H9 (cell line): ENCODE results near the gene DEPDC1B. TPM values are rescaled to one million over a fixed set of nuclear protein-coding genes. Genes with fewer than 3 reads are reported as not detected.

ENCODE experiments used
- DNase-seq: peaks from one replicate; pipeline ENCODE4 v3.0.0-alpha.2; 2017
- H2AFZ ChIP-seq: one replicate; pipeline ENCODE4 v1.6.1; 2013; ENCODE audit warnings: mild to moderate bottlenecking, low read length, control low read depth, moderate library complexity
- H2AK5ac ChIP-seq: 2 replicates; pipeline ENCODE4 v1.6.1; 2013; ENCODE audit warnings: low read length, control low read depth, mixed read lengths; ENCODE audit not compliant: insufficient read length
- H2BK120ac ChIP-seq: one replicate; pipeline ENCODE4 v1.6.1; 2013; ENCODE audit warnings: low read depth, mild to moderate bottlenecking, low read length, control low read depth, inconsistent platforms; ENCODE audit not compliant: poor library complexity, severe bottlenecking
- H2BK12ac ChIP-seq: 2 replicates; pipeline ENCODE4 v1.6.1; 2013; ENCODE audit warnings: low read length, control low read depth, mixed read lengths, low read depth; ENCODE audit not compliant: insufficient read length
- H2BK15ac ChIP-seq: 2 replicates; pipeline ENCODE4 v1.6.1; 2013; ENCODE audit warnings: low read depth, low read length, control low read depth
- H2BK20ac ChIP-seq: one replicate; pipeline ENCODE4 v1.6.1; 2013; ENCODE audit warnings: low read depth, mild to moderate bottlenecking, low read length, control low read depth, inconsistent platforms; ENCODE audit not compliant: poor library complexity, severe bottlenecking
- H2BK5ac ChIP-seq: 2 replicates; pipeline ENCODE4 v1.6.1; 2013; ENCODE audit warnings: low read length, control low read depth, mixed read lengths; ENCODE audit not compliant: insufficient read length
- H3K14ac ChIP-seq: 2 replicates; pipeline ENCODE4 v1.6.1; 2013; ENCODE audit warnings: low read length, control low read depth; ENCODE audit not compliant: insufficient read depth
- H3K18ac ChIP-seq: 2 replicates; pipeline ENCODE4 v1.6.1; 2013; ENCODE audit warnings: low read depth, mild to moderate bottlenecking, mixed read lengths, low read length, control low read depth; ENCODE audit not compliant: insufficient read length
- H3K23ac ChIP-seq: 2 replicates; pipeline ENCODE4 v1.6.1; 2013; ENCODE audit warnings: low read length, control low read depth, mixed read lengths, low read depth; ENCODE audit not compliant: insufficient read length
- H3K23me2 ChIP-seq: 2 replicates; pipeline ENCODE4 v1.6.1; 2013; ENCODE audit warnings: low read depth, mild to moderate bottlenecking, mixed read lengths, low read length, control low read depth; ENCODE audit not compliant: insufficient read length, poor library complexity, severe bottlenecking
- H3K27ac ChIP-seq: 2 replicates; pipeline ENCODE4 v1.5.1; 2013; ENCODE audit warnings: low read length, control low read depth, mixed read lengths, low read depth; ENCODE audit not compliant: insufficient read length
- H3K27me3 ChIP-seq: 2 replicates; pipeline ENCODE4 v1.6.1; 2013; ENCODE audit warnings: low read length, control low read depth, inconsistent platforms; ENCODE audit not compliant: insufficient read depth
- H3K4ac ChIP-seq: 2 replicates; pipeline ENCODE4 v1.6.1; 2013; ENCODE audit warnings: low read depth, mild to moderate bottlenecking, control low read depth, inconsistent platforms, low read length, moderate library complexity
- H3K4me1 ChIP-seq: 2 replicates; pipeline ENCODE4 v1.6.1; 2013; ENCODE audit warnings: low read length, control low read depth, inconsistent platforms; ENCODE audit not compliant: insufficient read depth
- H3K4me2 ChIP-seq: 2 replicates; pipeline ENCODE4 v1.6.1; 2013; ENCODE audit warnings: low read length, control low read depth, mixed read lengths; ENCODE audit not compliant: insufficient read length, insufficient read depth
- H3K56ac ChIP-seq: 2 replicates; pipeline ENCODE4 v1.6.1; 2013; ENCODE audit warnings: low read depth, mild to moderate bottlenecking, mixed read lengths, low read length, control low read depth; ENCODE audit not compliant: insufficient read length
- H3K79me1 ChIP-seq: 2 replicates; pipeline ENCODE4 v1.6.1; 2013; ENCODE audit warnings: low read depth, mild to moderate bottlenecking, moderate library complexity, low read length, control low read depth, inconsistent platforms; ENCODE audit not compliant: insufficient read depth, poor library complexity, severe bottlenecking
- H3K79me2 ChIP-seq: 2 replicates; pipeline ENCODE4 v1.6.1; 2013; ENCODE audit warnings: low read length, control low read depth, inconsistent platforms; ENCODE audit not compliant: insufficient read depth
- H3K9ac ChIP-seq: 2 replicates; pipeline ENCODE4 v1.6.1; 2013; ENCODE audit warnings: low read length, control low read depth, mixed read lengths; ENCODE audit not compliant: insufficient read length; ENCODE audit errors: extremely low read depth
- H3K9me3 ChIP-seq: one replicate; pipeline ENCODE4 v1.6.1; 2013; ENCODE audit warnings: low read depth, low read length, inconsistent platforms; ENCODE audit not compliant: control insufficient read depth
- H3T11ph ChIP-seq: one replicate; pipeline ENCODE4 v1.6.1; 2013; ENCODE audit warnings: mild to moderate bottlenecking, low read length, control low read depth, inconsistent platforms
- H4K20me1 ChIP-seq: one replicate; pipeline ENCODE4 v1.6.1; 2013; ENCODE audit not compliant: control insufficient read depth, insufficient read length, insufficient read depth
- H4K5ac ChIP-seq: 2 replicates; pipeline ENCODE4 v1.6.1; 2013; ENCODE audit warnings: low read depth, mild to moderate bottlenecking, mixed read lengths, low read length, control low read depth; ENCODE audit not compliant: insufficient read length
- H4K8ac ChIP-seq: replicated peaks from 2 replicates; pipeline ENCODE4 v1.6.1; 2013; ENCODE audit warnings: low read length, control low read depth, mixed read lengths, low read depth; ENCODE audit not compliant: insufficient read length
- H4K91ac ChIP-seq: 2 replicates; pipeline ENCODE4 v1.6.1; 2013; ENCODE audit warnings: low read depth, mild to moderate bottlenecking, moderate library complexity, mixed read lengths, low read length, control low read depth; ENCODE audit not compliant: insufficient read length
- H3K27ac Mint-ChIP-seq, 3 experiments: 2 replicates in 2 of 3; 3 replicates in 1 of 3; pipeline ENCODE4 v1.8.0; 2020 to 2021; ENCODE audit warnings: mixed read lengths in 3 of 3, mild to moderate bottlenecking in 1 of 3, moderate library complexity in 1 of 3
- H3K27me3 Mint-ChIP-seq: 2 replicates; pipeline ENCODE4 v1.8.0; 2021; ENCODE audit warnings: low read depth, mild to moderate bottlenecking, moderate library complexity, mixed read lengths
- H3K36me3 Mint-ChIP-seq, 3 experiments: 2 replicates in 2 of 3; 3 replicates in 1 of 3; pipeline ENCODE4 v1.8.0; 2020 to 2021; ENCODE audit warnings: low read depth in 3 of 3, mixed read lengths in 3 of 3; ENCODE audit not compliant: insufficient read depth in 1 of 3
- H3K4me1 Mint-ChIP-seq, 2 experiments: 2 replicates each; pipeline ENCODE4 v1.8.0; 2020; ENCODE audit warnings: mixed read lengths in 2 of 2
- H3K4me3 Mint-ChIP-seq, 2 experiments: 2 replicates in 1 of 2; 3 replicates in 1 of 2; pipeline ENCODE4 v1.8.0; 2020 to 2021; ENCODE audit warnings: mild to moderate bottlenecking in 2 of 2, mixed read lengths in 2 of 2, moderate library complexity in 1 of 2
- H3K9me3 Mint-ChIP-seq, 2 experiments: 2 replicates in 1 of 2; 3 replicates in 1 of 2; pipeline ENCODE4 v1.8.0; 2020; ENCODE audit warnings: mild to moderate bottlenecking in 2 of 2, mixed read lengths in 2 of 2, moderate library complexity in 1 of 2
- WGBS: extraction: QIAGEN DNeasy Blood & Tissue Kit; methylation state at CpG from one replicate; pipeline ENCODE4 v1.1.7; 2013; ENCODE audit warnings: missing lambda C conversion rate, low lambda C conversion rate, mixed read lengths; ENCODE audit not compliant: insufficient read length; ENCODE audit errors: extremely low coverage; 5-methylcytosine and 5-hydroxymethylcytosine counted together
- total RNA-seq: library from RNA; stranded (reverse); gene quantifications from 2 replicates; pipeline ENCODE4 v1.2.1, GENCODE V29; 2021
- TF ChIP-seq, protein P1 (sequence below): fragments of 200-600 bp; sonication (generic); conservative IDR thresholded peaks from 3 replicates; pipeline ENCODE4 v1.8.0; 2021; ENCODE audit warnings: antibody characterized with exemption, mild to moderate bottlenecking

The DEPDC1B gene
- total RNA-seq, 1 experiment from 2014 or later, result 49.0 TPM

DNA sequence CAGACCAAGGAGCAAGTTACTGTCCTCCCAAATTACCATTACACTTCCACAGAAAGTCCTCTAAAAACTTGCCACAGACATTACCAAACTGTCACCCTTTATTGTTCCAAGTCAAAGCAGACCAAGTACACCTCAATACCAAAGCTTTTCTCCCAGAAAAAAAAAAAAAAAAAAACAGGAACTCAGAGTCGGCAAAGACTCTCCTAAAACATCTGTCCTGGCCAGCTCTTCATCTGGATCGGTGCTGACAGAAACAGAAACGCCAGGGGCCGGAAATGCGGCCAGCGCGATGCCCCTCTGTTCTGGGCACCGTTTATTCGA, 718 bp downstream of the DEPDC1B start:
- H3K27ac Mint-ChIP-seq, result peak overlapping the region; percentile 94 to 97 (median 97)
- peak overlapping the region; percentile 85 for H3K9ac ChIP-seq
- DNase-seq, result no peak
- H3K27me3 ChIP-seq, result no peaks in the 10 kb centered on the region
- peaks cover 3% of the 10 kb centered on the region for H3K79me1 ChIP-seq
- peak overlapping the region; percentile 82 for H3K4me2 ChIP-seq
- peaks cover 14 to 18% (median 17%) of the 10 kb centered on the region in 3 experiments for H3K36me3 Mint-ChIP-seq
- H4K20me1 ChIP-seq, result no peaks in the 10 kb centered on the region
- no peak overlapping the region for H2BK12ac ChIP-seq
- H3K14ac ChIP-seq, result peak overlapping the region; percentile 99; the same call in 1 of the 2 replicates
- peaks cover 6 to 7% of the 10 kb centered on the region in 2 experiments; a peak in 4 of 5 replicates for H3K9me3 Mint-ChIP-seq
- no peak overlapping the region for H3K56ac ChIP-seq
- peaks cover 20 to 28% of the 10 kb centered on the region in 2 experiments for H3K4me1 Mint-ChIP-seq
- no peak overlapping the region for H4K5ac ChIP-seq
- no peaks in the 10 kb centered on the region for H3K9me3 ChIP-seq
- peaks cover 4% of the 10 kb centered on the region; the same call in 1 of the 2 replicates for H3K4me1 ChIP-seq
- TF ChIP-seq, protein P1, sequence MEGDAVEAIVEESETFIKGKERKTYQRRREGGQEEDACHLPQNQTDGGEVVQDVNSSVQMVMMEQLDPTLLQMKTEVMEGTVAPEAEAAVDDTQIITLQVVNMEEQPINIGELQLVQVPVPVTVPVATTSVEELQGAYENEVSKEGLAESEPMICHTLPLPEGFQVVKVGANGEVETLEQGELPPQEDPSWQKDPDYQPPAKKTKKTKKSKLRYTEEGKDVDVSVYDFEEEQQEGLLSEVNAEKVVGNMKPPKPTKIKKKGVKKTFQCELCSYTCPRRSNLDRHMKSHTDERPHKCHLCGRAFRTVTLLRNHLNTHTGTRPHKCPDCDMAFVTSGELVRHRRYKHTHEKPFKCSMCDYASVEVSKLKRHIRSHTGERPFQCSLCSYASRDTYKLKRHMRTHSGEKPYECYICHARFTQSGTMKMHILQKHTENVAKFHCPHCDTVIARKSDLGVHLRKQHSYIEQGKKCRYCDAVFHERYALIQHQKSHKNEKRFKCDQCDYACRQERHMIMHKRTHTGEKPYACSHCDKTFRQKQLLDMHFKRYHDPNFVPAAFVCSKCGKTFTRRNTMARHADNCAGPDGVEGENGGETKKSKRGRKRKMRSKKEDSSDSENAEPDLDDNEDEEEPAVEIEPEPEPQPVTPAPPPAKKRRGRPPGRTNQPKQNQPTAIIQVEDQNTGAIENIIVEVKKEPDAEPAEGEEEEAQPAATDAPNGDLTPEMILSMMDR, result no peak
- no peak overlapping the region for H3T11ph ChIP-seq
- no peak overlapping the region for H2BK120ac ChIP-seq
- no peak overlapping the region for H4K8ac ChIP-seq
- no peak overlapping the region for H3K18ac ChIP-seq
- H2AK5ac ChIP-seq, result no peak overlapping the region
- no peak overlapping the region for H2AFZ ChIP-seq
- no peak overlapping the region for H3K4ac ChIP-seq
- H3K27ac ChIP-seq, result peak overlapping the region; percentile 33
- no peak overlapping the region for H4K91ac ChIP-seq
- no peak overlapping the region for H3K23ac ChIP-seq
- peaks cover 21% of the 10 kb centered on the region for H3K79me2 ChIP-seq
- no CpG with 5 or more reads among the region's 9 CpGs for WGBS
- no peak overlapping the region for H2BK15ac ChIP-seq
- peak overlapping the region; percentile 81 to 91 for H3K4me3 Mint-ChIP-seq
- no peak overlapping the region for H2BK5ac ChIP-seq
- H2BK20ac ChIP-seq, result no peak overlapping the region
- peaks cover 7% of the 10 kb centered on the region for H3K23me2 ChIP-seq
- H3K27me3 Mint-ChIP-seq, result peaks cover 2% of the 10 kb centered on the region
